ENCODE results near the gene SNX20.

The SNX20 gene

DNA sequence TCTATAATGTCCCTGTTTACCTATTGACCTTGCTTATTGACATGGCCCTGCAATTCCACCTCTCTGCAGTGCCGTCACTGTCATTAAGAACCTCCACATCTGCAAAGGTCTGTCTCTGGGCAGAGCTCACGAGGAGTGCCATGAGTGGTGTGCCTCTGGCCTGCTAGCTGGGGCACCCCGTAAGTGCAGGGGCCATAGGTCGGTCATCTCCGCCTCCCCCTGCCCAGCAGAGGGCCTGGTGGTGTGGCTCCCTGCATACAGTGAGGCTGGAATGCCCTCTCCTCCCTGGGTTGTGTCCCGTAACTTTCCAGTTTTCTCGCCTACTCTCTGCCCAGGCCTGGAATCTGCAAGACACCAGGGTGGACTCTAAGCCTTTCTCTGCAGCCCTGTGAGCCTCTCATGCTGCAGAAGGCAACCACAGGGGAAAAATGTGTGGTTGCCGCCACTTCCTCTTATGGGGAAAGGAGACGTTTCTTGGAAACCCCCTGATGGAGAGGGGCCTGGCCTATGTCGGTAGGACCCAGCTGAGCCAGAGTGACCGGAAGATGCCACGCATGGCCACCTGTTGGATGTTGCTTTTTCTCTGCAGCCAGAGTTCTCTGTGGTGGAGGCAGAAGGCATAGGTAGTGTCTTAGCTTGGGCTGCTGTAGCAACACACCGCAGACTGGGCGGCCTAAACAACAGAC lies 2.7 kb upstream of the SNX20 start:
- peak; percentile 49 for DNase-seq (ENCODE audit: insufficient read length, low spot score)
- peak; percentile 96 for FAIRE-seq

DNA sequence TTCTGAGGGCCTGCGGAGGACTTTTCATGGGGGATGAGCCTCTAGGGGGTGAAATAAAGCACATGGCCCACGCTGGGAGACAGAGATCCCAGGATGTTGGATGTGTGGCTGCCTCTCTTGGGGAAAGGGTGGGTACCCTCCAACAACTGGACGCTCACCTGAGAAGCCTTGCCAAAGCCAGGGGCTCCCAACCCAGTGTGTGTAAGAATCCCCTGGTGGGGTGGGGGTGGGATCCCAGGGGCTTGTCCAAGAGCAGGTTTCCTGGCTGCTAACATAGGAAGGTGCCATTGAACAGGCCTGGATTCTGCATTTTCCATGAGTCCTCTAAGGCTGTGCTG lies 587 bp downstream of the SNX20 start:
- FAIRE-seq, result peak; percentile 37
- no peak for DNase-seq (ENCODE audit: insufficient read length, low spot score)

DNA sequence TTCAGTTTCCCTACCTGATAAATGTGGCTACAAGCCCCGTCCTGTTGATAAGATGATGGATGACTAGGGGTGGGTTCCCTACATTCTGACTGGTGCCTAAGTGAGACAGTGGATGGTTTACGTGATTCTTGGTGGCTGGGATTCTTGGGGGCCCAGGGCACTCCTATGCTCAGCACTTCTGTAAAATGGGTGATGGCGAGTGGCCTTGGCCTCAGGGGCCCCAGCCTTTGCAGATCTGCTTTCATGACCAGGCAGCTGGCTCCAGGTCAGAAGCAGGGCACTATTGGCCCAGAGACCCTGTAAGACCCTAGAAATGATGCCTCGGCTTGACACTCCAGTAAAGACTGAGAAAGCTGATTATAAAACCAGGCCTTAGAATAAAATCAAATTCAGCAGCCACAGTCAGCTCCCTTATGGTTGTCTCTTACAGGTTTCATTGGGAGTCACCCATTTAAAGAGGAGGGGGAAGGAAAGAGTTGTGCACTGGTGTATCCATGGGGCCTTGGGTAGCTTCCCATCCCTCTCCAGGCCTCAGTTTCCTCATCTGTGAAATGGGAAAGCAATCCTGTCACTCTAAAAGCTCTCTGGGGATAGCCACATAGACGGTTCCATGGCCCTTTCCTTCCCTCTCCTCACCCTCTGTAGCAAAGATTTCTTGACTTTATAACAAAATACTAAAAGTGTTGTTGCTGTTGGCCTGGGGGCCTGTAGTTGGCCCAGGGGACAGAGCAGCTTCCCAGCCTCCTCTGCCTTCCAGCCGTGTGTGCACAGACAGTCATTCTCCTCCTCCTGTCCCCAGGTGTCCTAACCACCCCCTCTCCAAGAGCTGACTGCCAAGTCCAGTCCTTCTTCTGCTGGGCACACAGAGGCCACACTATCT lies 1.2 kb downstream of the SNX20 start:
- no peak for FAIRE-seq

DNA sequence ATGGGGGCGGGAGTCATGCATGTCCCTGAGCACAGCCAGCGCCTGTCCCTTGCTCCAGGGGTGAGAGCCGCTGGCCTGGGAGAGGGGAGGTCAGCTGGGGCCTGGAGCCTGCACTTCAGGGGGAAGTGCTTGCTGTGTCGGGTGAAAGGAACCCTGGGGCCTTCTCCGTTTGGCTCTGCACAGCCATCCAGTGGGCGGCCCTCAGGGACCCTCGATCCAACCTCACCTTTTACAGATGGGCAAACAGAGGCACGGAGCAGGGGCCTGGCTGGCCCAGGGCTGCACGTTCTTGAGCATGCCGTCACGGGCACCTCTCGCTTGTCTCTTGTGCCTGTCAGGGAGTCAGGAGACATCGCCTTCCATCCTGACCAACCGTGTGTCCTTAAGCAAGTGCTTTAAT lies 1.8 kb downstream of the SNX20 start:
- FAIRE-seq (no peak), DNase-seq (ENCODE audit: insufficient read length, low spot score) (no peak)

More for the DNA sequence above, 1.2 kb downstream of the SNX20 start:
- DNase-seq (ENCODE audit: insufficient read length, low spot score), result no peak

DNA sequence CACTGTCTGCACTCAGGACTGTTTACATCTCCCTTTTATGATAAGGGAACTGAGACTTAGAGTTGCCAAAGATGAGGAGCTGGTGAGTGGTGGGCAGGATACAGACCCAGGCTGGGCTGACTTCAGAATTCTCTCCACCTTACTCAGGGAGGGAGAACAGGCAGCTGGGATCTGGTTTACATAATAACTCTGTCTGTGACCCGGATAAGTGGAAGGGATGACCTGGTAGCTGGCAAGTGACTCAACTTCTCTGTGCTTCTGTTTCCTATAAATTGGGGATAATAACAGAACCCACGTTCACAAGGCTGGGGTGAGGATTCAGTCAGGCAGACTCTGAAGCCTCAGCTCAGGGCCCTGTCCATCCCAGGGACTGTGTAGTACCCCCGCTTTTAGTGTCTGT lies 2.6 kb downstream of the SNX20 start:
- FAIRE-seq, result no peak
- no peak for DNase-seq (ENCODE audit: insufficient read length, low spot score)

DNA sequence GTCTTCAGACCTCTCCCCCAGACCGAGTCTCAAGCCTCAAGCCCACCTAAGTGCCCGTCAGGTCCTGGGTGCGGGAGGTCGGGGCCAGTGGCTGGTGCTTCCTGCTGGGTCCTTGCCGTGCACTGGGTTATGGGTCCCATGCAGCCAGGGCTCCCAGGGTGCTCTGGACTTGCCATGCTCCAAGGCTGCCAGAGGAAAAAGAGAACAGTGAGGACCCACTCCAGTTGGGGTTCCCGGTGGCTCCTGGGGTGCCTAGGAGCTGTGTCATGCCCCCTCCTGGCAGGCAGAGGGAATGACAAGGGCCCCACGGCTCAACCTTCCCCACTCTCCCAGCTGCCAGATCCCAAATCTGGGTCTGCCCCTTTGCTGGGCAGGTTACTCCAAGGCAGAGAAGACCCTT lies 3.8 kb downstream of the SNX20 start:
- DNase-seq (ENCODE audit: insufficient read length, low spot score), result no peak
- no peak for FAIRE-seq

DNA sequence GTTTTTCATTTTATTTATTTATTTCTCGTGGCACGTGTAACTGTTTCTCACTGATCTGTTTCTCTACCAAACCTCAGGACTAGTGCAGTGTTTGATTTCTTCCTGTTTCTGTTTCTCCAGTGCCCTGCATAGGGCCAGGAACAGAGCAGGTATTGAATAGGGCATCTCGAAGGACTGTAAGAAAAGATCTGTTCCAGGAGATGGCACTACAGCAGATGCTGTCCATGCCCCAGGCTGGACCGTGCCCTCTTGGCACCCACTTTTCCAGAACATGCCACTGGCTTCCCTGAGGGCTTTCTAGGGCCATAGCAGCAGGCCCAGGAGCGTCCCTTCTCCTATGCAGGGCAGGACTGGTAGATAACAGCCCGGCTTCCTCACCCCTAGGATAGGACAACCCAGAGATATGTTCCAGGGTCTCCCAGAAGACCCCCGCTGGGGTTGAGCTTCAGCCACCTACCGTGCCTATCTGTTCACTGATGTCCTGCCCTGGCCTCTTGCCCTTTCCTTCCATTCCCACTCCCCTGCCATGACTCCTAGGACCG lies 4.4 kb downstream of the SNX20 start:
- DNase-seq (ENCODE audit: insufficient read length, low spot score) (no peak), FAIRE-seq (no peak)

DNA sequence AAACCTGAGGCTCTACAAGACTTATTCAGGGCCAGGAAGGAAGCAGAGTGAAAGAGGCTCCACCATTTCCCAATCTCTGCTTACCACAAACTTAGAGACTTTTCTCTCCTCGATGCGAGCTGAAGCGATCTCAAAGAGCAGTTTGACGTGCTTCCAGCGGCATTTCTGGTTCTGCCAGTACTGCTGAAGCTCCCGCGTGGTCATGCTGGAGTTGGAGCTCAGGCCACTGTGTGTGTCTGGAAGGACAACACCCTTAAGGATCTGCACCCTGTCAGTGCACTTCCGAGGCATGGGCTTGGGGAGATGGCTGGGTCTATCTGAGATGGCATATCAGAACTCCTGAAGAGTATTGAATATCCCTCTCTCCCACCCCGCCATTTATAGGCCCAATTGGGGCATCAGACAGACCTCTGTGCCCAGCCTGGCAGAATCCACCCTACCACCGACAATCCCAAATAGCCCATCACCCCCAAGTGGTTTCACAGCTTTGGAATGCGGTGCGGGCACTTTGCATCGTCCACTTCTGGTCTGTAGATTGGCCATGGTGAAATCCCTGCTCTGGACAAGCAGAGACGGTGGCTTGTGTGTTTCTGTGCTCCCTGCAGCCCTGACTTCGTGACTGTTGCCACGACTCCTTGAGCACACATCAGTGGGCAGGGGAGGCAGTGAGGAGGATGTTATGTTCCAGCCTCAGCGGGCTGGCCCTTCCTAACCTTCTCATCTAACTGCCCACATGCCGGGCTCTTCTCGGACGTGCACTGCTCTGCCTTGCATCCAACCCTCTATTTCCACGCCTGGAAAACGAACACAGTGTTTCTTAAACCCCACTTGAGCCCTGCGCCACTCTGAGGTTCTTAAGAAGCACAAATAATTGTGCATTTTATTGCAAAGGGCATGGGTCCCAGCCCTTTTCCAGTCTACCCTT lies 5.2 kb downstream of the SNX20 start:
- FAIRE-seq, result no peak
- no peak for DNase-seq (ENCODE audit: insufficient read length, low spot score)

DNA sequence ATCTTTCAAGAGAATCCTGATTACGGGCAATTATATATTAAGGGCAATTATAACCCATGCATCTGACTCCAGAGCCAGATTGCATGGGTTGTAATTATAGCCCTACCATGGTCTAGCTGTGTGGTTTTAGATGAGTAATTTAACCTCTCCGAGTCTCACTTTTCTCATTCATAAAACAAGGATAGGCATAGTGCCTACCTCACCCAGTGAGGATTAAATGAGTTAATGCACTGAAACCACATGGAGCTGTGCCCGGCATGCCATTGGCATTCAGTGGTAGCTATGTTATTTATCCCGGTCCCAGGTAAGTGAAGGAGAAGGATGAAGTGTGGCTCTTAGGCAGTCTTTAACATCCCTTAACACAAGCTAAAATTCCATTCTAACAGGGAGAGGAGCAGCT lies 6.3 kb downstream of the SNX20 start:
- FAIRE-seq, result no peak
- no peak for DNase-seq (ENCODE audit: insufficient read length, low spot score)

DNA sequence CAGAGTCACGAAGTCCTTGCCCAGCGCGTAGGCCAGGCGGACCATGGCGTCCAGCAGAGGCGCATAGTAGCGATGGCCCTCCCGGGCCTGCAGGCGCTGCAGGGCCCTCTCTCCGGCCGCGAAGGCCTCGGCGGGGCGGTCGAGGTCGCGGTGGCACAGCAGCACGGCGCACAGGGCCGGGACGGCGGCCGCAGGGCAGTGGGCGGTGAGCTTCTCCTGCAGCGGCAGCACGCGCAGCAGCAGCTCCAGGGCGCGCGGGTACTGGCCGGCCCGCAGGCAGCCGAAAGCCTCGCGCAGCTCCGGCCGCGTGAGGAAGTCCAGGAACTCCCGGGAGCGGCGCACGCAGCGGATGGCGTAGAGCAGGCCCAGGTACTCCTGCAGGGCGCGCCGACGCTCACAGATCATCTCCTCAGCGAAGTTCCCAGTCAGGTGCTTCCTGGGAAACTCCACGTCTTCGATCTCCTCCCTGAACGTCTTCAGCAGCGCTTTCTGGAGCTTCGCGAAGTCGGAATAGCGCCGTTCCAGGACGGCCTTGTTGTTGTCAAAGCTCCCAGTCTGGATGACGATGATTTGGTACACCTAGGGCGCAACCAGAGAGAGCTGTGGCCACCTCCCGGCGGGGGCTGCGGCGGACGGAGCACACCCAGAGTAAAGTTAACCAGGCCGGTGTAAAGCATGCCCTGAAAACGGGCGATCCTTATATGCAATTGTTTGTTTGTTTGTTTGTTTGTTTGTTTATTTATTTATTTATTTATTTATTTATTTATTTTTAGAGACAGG lies 7.4 kb downstream of the SNX20 start:
- FAIRE-seq (no peak), DNase-seq (ENCODE audit: insufficient read length, low spot score) (no peak)

DNA sequence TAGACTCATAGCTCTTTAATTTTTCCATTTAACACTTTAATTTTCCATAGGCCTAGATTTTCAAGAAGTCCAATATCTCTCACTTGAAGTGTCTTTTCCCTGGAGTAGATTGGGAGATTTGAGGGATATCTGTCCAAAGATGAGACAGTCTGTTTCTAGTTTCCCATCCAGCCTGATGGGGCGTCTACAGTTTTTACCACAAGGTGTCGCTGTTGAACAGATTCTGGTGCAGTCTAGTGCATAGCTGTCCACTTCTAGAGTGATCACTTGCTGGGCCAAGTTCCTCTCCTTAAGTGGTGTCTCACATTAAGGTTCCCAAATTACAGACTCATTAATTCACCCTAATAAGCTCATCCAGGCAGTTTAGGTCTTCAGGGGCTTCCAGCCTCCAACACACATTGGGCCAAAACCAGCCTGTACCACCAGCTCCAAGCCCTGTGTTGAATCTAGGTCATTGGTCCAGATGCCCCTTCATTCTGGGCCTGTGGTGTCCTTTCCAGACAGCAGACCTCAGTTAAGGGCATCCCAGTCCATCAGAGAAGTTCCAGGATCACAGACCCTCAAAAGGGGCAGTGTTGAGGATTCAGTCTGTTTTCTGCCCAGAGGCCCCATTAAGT lies 9.4 kb downstream of the SNX20 start:
- DNase-seq (ENCODE audit: insufficient read length, low spot score) (no peak), FAIRE-seq (peak; percentile 77)

DNA sequence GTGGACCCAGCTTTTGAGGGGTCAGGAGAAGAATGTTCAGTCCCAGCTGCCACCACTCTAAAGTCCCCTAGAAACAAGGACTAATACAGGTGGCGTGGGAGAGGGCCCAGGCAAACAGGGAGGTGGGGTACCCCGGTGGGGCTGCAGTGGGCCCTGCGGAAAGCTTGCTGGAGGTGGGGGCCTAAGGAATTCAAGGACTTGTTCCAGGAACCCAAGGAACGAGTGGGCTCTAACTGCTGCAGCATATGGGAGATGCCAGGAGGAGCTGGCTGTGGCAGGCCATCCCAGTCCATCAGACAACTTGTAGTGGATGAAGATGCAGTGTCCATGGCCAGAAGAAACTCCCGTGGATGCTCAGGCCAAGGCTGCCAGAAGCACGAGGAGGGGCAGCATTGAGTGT lies 10.6 kb downstream of the SNX20 start:
- DNase-seq (ENCODE audit: insufficient read length, low spot score), result no peak
- FAIRE-seq, result no peak

DNA sequence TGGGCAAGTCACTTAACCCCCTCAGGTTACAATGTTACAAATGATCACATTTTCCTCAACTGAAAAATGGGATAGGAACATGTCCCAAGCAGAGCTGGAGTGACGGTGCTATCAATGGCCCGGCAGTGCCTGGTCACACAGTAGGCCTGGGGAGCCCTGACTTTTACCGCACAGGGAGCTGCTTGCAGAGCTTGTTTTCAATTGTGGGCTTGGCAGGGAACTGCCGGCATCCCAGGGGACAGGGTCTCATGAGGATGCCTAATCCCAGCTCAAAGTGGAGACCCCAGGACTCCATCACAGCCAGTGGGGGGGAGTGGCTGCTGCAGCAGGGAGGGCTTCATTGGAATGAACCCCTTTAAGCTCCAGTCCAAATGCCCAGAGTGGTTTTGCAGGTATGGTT lies 11.4 kb downstream of the SNX20 start:
- FAIRE-seq, result no peak
- no peak for DNase-seq (ENCODE audit: insufficient read length, low spot score)

DNA sequence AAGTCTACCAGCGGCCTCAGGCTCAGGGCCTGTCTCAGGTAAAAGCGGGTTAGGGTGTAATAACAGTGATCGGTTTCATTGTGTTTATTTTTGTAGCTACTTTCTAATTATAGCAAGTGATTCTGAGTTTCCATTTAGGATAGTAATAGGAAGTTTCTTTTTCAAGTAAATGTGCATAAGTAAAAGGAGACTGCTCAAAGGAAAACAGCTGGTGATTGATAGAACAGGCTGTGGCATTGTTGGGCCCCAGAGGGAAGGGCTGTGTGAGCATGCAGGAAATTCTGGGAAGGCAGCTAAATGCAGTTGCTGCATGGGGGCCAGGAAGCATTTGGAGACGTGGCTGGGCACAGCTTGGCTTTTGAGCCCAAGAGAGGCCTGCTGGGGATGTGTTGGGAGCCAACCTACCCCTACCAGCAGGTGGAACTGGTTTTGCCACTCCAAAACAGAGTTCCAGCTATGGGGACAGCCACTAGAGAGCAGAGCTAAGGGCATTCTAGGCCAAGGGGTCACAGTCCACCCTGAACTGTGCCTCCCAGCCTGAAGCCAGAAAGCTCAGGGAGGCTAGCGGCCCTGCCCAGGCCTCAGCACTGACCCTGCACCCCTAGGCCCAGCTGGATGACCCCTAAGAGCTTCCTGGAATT lies 12.6 kb downstream of the SNX20 start:
- FAIRE-seq, result peak; percentile 55
- DNase-seq (ENCODE audit: insufficient read length, low spot score), result no peak

DNA sequence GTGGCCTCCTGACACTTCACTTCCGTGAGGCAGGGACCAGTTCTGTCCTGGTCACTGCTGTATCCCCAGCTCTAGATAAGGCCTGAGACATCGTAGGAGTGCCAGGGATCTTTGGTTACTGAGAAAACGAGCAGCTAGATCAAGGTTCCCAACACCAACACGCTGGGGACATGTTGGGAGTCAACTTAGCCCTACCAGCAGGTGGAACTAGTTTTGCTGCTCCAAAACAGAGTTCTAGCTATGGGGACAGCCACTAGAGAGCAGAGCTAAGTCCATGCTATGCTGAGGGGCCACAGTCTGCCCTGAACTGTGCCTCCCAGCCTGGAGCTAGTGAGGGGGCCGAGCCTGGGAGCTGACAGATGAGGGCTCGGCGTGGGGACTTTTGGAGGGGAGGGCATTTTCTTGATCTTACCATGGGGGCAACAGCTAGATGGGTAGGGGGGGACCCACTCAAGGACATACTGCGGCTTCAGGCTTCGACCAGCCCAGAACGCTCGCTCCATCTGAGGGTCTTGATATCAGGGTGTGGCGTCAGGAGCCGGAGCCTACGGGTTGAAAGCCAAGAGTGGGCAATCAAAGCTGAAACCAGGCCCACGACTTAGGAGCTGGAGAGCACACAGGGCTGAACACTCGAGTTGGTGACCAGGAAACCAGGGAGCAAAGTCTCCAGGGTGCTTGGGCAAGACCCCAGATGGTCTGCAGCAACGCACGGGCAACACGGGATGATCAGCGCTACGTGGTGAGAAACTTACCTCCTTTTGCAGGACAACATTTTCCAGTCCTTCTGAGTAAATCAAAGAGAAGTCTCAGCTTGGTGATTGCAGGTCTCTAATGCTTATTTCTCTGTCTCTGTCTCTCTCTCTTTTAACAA lies 13.4 kb downstream of the SNX20 start:
- FAIRE-seq (peak; percentile 23), DNase-seq (ENCODE audit: insufficient read length, low spot score) (no peak)

DNA sequence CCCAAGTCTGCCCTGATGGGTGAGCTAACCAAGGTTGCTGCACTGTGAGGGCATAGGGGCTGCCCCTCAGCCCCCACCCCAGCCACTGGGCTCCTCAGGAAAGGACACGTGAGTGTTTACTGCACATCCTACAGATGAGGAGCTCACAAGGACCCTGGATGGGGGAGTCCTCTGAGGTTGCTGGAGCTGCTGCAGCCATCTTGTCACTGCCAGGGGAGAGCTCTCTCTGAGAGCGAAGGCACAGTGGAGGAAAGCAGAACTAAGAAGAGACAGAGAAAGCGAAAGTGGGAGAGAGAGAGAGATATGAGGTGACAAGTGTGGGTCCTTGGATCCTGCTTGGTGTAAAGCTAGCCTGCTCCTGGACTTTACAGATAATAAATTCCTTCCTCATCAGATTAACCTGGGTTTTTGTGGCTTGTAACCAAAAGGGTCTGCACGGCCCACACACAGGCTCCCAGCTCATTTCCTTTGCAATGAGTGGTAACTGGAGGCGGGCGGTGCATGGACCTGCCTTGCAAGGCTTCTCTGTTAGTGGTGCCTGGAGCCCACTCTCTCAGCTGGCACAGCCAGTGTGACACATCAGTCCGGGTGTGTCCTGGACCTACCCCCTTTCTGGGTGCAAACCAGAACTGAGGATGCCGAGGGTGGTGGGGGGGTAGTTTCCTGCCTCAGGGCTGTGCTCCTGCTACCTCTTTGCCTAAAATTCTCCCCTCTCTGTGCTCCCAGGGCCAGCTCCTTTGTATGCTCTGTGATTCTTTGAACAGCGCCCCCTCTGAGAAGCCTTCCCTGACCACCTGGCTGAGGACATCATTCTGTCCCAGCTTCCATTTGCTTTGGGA lies 14.2 kb downstream of the SNX20 start:
- peak; percentile 67 for DNase-seq (ENCODE audit: insufficient read length, low spot score)
- FAIRE-seq, result peak; percentile 96

DNA sequence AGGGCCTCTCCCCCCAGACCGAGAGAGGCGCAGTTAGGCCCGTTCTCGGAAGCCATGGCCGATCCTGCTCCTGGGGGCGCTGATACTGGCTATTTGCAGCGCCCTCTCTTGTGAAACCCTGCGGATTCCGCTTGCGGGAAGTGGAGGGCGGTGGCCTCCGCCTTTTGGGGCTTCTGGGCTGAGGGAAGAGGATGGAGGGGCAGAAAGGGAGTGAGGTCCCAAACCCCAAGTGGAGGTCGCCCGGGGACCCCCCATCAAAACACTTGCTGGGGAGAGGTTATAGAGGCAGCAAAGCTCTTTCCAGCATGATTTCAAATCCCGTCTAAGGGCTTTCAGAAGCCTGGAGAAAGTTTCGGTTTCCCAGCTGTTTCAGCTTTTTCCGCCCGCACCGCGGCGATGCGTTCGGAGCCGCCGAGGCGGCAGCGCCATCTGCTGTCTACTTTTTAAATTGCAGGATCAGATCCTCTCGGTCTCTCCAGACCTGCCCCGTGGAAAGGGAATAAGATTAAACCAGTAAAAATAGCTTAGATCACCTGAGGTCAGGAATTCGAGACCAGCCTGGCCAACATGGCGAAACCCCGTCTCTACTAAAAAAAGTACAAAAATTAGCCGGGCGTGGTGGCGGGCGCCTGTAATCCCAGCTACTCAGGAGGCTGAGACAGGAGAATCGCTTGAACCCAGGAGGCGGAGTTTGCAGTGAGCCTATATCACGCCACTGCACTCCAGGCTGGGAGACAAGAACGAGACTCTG lies 15.8 kb downstream of the SNX20 start:
- DNase-seq (ENCODE audit: insufficient read length, low spot score), result peak; percentile 69

More for the DNA sequence above, 15.8 kb downstream of the SNX20 start:
- peak; percentile 75 for FAIRE-seq
